ENCODE data around the gene EXOC6. TPM values are rescaled to one million over a fixed set of nuclear protein-coding genes. Genes with fewer than 3 reads are reported as not detected.

Gene EXOC6
- total and polyA plus RNA-seq, 9 donors = 6.2 to 12.8 (median 9.7) TPM

DNA sequence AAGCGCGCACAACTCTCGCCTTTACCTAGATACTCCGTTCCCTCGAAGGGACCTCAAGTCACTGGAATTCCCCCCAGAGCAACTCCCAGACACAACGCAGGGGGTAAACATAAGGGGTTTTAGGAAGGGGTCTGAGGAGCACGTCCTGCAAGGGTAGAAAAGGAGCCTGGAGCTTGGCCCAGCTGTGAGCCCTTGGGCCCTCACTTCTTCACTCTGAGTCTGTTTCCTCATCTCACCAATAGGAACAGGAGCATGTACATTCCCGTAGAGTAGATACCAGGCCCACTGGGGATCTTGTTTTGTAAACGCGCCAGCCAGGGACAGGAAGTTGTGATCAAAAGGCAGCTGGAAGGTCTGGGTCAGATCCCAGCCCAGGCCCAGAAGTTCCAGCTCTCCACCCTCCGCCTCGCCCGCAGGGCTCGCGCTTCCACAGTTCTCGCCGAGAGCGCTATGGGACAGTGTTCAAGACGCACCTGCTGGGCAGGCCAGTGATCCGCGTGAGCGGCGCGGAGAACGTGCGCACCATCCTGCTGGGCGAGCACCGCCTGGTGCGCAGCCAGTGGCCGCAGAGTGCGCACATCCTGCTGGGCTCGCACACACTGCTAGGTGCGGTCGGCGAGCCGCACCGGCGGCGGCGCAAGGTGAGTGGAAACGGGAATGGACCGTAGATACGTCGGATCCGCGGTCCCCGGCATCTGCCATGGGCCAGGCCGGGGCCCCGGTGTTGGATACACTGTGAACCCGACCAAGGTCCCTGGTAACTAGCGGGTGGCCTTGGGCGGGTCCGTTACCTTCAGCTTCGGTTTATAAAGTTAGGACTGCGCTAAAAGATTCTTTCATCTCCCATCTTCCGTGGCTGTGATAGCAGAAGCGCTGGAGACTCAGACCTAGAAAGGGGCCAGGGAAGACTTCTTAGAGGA lies 213.5 kb downstream of the EXOC6 start:
- DNase-seq = no peak
- H3K27ac ChIP-seq = no peak overlapping the region
- no peak for TF ChIP-seq POLR2A (IDR thresholded peaks at IDR 0.05)
- no peak for TF ChIP-seq EP300 (IDR thresholded peaks at IDR 0.05)
- TF ChIP-seq, protein P1, sequence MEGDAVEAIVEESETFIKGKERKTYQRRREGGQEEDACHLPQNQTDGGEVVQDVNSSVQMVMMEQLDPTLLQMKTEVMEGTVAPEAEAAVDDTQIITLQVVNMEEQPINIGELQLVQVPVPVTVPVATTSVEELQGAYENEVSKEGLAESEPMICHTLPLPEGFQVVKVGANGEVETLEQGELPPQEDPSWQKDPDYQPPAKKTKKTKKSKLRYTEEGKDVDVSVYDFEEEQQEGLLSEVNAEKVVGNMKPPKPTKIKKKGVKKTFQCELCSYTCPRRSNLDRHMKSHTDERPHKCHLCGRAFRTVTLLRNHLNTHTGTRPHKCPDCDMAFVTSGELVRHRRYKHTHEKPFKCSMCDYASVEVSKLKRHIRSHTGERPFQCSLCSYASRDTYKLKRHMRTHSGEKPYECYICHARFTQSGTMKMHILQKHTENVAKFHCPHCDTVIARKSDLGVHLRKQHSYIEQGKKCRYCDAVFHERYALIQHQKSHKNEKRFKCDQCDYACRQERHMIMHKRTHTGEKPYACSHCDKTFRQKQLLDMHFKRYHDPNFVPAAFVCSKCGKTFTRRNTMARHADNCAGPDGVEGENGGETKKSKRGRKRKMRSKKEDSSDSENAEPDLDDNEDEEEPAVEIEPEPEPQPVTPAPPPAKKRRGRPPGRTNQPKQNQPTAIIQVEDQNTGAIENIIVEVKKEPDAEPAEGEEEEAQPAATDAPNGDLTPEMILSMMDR (IDR thresholded peaks at IDR 0.05) = no peak
- H3K9me3 ChIP-seq = no peaks in the 10 kb centered on the region
- intact Hi-C loops (cut with DNase I) = no loop called here
- no peaks in the 10 kb centered on the region for H3K27me3 ChIP-seq
- H3K4me1 ChIP-seq (ENCODE audit: insufficient read depth) = peaks cover 11% of the 10 kb centered on the region
- no peak overlapping the region for H3K4me3 ChIP-seq
- no peaks in the 10 kb centered on the region for H3K36me3 ChIP-seq
- WGBS, 3 donors = 3 to 6% (median 3%) methylated on average over 50 to 57 of the region's 57 CpGs

DNA sequence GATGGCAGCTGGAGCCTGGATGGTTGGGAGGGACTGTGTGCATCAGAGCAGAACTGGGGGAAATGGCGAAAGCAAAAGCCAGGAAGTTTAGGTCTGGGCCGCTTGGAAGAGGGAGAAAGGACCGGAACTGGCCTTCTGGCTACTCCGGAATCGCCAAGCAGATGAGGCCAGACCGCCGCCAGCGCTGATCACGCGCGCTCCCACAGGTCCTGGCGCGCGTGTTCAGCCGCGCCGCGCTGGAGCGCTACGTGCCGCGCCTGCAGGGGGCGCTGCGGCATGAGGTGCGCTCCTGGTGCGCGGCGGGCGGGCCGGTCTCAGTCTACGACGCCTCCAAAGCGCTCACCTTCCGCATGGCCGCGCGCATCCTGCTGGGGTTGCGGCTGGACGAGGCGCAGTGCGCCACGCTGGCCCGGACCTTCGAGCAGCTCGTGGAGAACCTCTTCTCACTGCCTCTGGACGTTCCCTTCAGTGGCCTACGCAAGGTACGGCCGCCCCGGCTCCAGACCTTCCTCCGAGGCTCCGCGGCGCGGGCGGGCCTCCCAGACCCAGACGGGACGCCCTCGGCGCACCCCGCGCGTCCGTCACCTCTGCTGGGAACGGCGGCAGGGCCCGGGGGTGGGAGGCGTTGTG lies 214.3 kb downstream of the EXOC6 start:
- DNase-seq = no peak
- WGBS, 3 donors = 1 to 3% (median 2%) methylated on average over 43 to 68 of the region's 68 CpGs
- Histone ChIP-seq H3K9me3 (no peaks in the 10 kb centered on the region), H3K27me3 (no peaks in the 10 kb centered on the region), H3K4me1 (ENCODE audit: insufficient read depth) (peaks cover 11% of the 10 kb centered on the region), H3K4me3 (no peak overlapping the region), H3K36me3 (no peaks in the 10 kb centered on the region), H3K27ac (no peak overlapping the region)
- intact Hi-C loops (cut with DNase I) = no loop called here
- TF ChIP-seq POLR2A (IDR thresholded peaks at IDR 0.05) (no peak), EP300 (IDR thresholded peaks at IDR 0.05) (no peak)
- TF ChIP-seq, protein P1 (IDR thresholded peaks at IDR 0.05) = no peak

DNA sequence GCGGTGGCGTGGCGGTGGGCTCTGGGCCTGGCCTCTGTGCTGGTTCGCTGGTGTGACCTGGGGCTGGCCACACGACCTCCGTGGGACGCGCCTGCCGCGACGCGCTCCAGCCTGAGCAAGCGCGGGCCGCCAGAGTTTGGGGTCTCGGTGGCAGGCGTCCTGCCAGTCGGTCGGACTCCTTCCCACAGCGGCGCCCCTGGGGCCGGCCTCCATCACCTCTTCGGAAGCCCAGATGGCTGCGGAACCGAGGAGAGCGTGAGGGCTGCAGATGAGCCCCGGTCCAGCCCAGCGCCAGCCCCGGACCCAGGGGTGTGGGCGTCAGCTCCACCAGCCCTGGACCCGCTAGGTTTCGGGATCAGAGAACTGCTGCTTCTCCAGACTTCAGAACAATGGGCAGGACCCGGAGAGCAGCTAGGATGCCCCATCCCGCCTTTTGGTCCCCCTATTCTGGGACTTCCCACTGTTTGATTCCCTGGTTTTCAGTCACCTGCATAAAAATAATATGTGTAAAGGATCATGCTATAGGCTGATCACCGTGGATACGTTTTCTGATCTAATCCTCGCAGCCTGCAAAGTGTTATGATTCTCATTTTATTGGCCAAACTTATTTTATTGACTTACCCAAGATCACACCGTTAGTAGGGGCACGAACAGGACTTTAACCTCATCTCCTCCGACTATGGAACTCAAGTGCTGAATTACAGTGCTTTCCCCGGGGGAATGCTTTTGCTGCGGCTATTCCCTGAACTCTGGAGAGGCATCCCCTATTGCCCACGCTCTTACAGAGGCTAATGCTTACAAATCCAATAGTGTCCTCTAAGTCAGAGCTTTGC lies 215.0 kb downstream of the EXOC6 start:
- WGBS, 3 donors = 8 to 22% (median 12%) methylated on average over 19 to 43 of the region's 43 CpGs
- TF ChIP-seq EP300 (IDR thresholded peaks at IDR 0.05) = no peak
- TF ChIP-seq POLR2A (IDR thresholded peaks at IDR 0.05) = no peak
- TF ChIP-seq, protein P1 (IDR thresholded peaks at IDR 0.05) = no peak
- DNase-seq = no peak
- H3K9me3 ChIP-seq = no peaks in the 10 kb centered on the region
- no peaks in the 10 kb centered on the region for H3K27me3 ChIP-seq
- no peak overlapping the region for H3K4me3 ChIP-seq
- no peaks in the 10 kb centered on the region for H3K36me3 ChIP-seq
- H3K4me1 ChIP-seq (ENCODE audit: insufficient read depth) = peaks cover 12% of the 10 kb centered on the region
- intact Hi-C loops (cut with DNase I) = no loop called here
- no peak overlapping the region for H3K27ac ChIP-seq

DNA sequence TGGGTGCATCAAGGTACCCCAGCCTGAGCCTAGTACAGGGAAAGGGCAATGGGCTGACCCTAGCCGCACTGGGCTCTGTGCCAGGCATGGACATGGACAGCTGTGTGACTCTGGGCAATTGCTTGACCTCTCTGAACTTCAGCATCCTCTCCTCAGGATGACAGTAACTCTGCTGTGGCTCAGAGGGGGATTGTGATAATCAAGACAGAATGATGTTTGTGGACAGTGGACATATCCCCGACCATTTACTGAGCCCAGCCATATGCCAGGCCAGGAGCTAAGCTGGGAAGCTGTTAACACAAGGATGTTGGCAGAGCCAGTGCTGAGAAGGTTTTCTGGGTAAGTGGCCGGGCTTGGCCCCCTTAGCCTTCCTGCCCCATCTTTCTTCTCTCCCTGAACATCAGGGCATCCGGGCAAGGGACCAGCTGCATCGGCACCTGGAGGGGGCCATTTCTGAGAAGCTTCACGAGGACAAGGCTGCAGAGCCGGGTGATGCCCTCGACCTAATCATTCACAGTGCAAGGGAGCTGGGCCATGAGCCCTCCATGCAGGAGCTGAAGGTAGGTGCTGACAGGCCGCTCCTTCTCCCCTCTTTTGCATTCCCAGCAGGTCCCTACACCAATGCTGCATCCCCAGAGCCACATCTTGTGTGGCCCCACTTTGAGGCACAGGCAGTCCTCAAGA lies 215.8 kb downstream of the EXOC6 start:
- TF ChIP-seq POLR2A (IDR thresholded peaks at IDR 0.05) = no peak
- no peak for TF ChIP-seq EP300 (IDR thresholded peaks at IDR 0.05)
- TF ChIP-seq, protein P1 (IDR thresholded peaks at IDR 0.05) = no peak
- H3K27me3 ChIP-seq = no peaks in the 10 kb centered on the region
- intact Hi-C loops (cut with DNase I) = no loop called here
- no peak overlapping the region for H3K4me3 ChIP-seq
- DNase-seq = no peak
- H3K9me3 ChIP-seq = no peaks in the 10 kb centered on the region
- peaks cover 15% of the 10 kb centered on the region for H3K4me1 ChIP-seq (ENCODE audit: insufficient read depth)
- no peaks in the 10 kb centered on the region for H3K36me3 ChIP-seq
- no peak overlapping the region for H3K27ac ChIP-seq
- 78 to 84% (median 82%) methylated on average over 9 of the region's 9 CpGs for WGBS, 3 donors
